ENCODE results near the gene ARF1. TPM values are rescaled to one million over a fixed set of nuclear protein-coding genes. Genes with fewer than 3 reads are reported as not detected.
A peak's percentile ranks its signal among the peaks of the same experiment; 100 is the strongest.

The ARF1 gene
- total RNA-seq, 4 donors from 2014 or later: 284 to 385 (median 362) TPM

- TF ChIP-seq EP300 (IDR thresholded peaks at IDR 0.05): no peak
- TF ChIP-seq CTCF (IDR thresholded peaks at IDR 0.05): no peak
- Histone ChIP-seq H3K36me3 (peaks cover 41% of the 10 kb centered on the region), H3K9me3 (peaks cover 3% of the 10 kb centered on the region), H3K4me1 (peaks cover 31% of the 10 kb centered on the region), H3K27ac (no peak overlapping the region), H3K27me3 (no peaks in the 10 kb centered on the region), H3K4me3 (no peak overlapping the region)
- peak; percentile 67 to 78 for DNase-seq (ENCODE audit: low spot score in 2 of 2)
- 88% methylated on average over 33 of the region's 34 CpGs for WGBS
Measured at GRCh38 chr1:228097333-228098081, 15.0 kb downstream of the ARF1 start.

DNA sequence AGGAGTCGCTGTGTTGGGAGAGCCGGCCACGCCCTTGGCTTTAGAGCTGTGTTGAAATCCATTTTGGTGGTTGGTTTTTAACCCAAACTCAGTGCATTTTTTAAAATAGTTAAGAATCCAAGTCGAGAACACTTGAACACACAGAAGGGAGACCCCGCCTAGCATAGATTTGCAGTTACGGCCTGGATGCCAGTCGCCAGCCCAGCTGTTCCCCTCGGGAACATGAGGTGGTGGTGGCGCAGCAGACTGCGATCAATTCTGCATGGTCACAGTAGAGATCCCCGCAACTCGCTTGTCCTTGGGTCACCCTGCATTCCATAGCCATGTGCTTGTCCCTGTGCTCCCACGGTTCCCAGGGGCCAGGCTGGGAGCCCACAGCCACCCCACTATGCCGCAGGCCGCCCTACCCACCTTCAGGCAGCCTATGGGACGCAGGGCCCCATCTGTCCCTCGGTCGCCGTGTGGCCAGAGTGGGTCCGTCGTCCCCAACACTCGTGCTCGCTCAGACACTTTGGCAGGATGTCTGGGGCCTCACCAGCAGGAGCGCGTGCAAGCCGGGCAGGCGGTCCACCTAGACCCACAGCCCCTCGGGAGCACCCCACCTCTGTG is 15.9 kb downstream of the ARF1 start:
- H3K9me3 ChIP-seq: peaks cover 3% of the 10 kb centered on the region
- H3K27ac ChIP-seq: no peak overlapping the region
- H3K4me3 ChIP-seq: no peak overlapping the region
- DNase-seq (ENCODE audit: low spot score in 2 of 2): peak; percentile 63 to 72
- H3K4me1 ChIP-seq: peaks cover 24% of the 10 kb centered on the region
- no peak for TF ChIP-seq CTCF (IDR thresholded peaks at IDR 0.05)
- TF ChIP-seq POLR2AphosphoS5 (IDR thresholded peaks at IDR 0.05): no peak
- TF ChIP-seq POLR2A (IDR thresholded peaks at IDR 0.05): no peak
- no peak for TF ChIP-seq EP300 (IDR thresholded peaks at IDR 0.05)
- 92% methylated on average over 25 of the region's 28 CpGs for WGBS
- no peaks in the 10 kb centered on the region for H3K27me3 ChIP-seq
- H3K36me3 ChIP-seq: peaks cover 38% of the 10 kb centered on the region

GRCh38 chr1:228099331-228099732 is 16.8 kb downstream of the ARF1 start:
- Histone ChIP-seq H3K4me1 (peaks cover 32% of the 10 kb centered on the region), H3K27ac (no peak overlapping the region), H3K9me3 (peaks cover 2% of the 10 kb centered on the region), H3K36me3 (peaks cover 38% of the 10 kb centered on the region), H3K4me3 (no peak overlapping the region), H3K27me3 (no peaks in the 10 kb centered on the region)
- WGBS: 68% methylated on average over 3 of the region's 4 CpGs
- TF ChIP-seq EP300 (IDR thresholded peaks at IDR 0.05) (no peak), CTCF (IDR thresholded peaks at IDR 0.05) (no peak), POLR2AphosphoS5 (IDR thresholded peaks at IDR 0.05) (no peak), POLR2A (IDR thresholded peaks at IDR 0.05) (no peak)
- no peak for DNase-seq (ENCODE audit: low spot score in 2 of 2)

- Histone ChIP-seq H3K36me3 (peaks cover 42% of the 10 kb centered on the region), H3K9me3 (no peaks in the 10 kb centered on the region), H3K27me3 (no peaks in the 10 kb centered on the region), H3K27ac (no peak overlapping the region), H3K4me3 (no peak overlapping the region), H3K4me1 (peaks cover 33% of the 10 kb centered on the region)
- TF ChIP-seq POLR2AphosphoS5 (IDR thresholded peaks at IDR 0.05) (no peak), EP300 (IDR thresholded peaks at IDR 0.05) (no peak), CTCF (IDR thresholded peaks at IDR 0.05) (no peak), POLR2A (IDR thresholded peaks at IDR 0.05) (no peak)
- DNase-seq (ENCODE audit: low spot score in 2 of 2): peak in 1 of 2 donors; percentile 64
- WGBS: 76% methylated on average over 9 of the region's 12 CpGs
Measured at GRCh38 chr1:228100822-228101613, 18.5 kb downstream of the ARF1 start.

DNA sequence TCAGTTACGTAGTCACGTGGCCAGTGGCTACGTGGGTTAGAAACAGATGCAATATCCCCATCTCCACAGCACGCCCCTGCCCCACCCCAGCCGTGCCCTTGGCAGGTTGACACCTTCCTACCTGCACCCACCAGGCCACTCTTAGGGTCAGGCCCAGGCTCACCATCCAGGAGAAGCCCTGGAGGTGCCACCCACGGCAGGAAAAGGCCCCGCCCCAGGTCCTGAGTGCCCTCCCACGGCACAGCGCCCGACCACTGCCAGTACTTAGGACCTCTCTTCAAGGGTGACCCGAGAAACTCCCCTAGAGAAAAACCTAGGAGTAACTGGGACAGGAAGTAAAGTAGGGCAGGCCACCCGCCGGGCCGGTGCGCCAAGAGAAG is 19.1 kb downstream of the ARF1 start:
- DNase-seq (ENCODE audit: low spot score in 2 of 2): peak in 1 of 2 donors; percentile 74
- Histone ChIP-seq H3K9me3 (no peaks in the 10 kb centered on the region), H3K27ac (peak overlapping the region; percentile 96), H3K4me1 (peaks cover 33% of the 10 kb centered on the region), H3K4me3 (peak overlapping the region; percentile 96), H3K36me3 (peaks cover 48% of the 10 kb centered on the region), H3K27me3 (no peaks in the 10 kb centered on the region)
- TF ChIP-seq CTCF (IDR thresholded peaks at IDR 0.05) (no peak), EP300 (IDR thresholded peaks at IDR 0.05) (no peak), POLR2AphosphoS5 (IDR thresholded peaks at IDR 0.05) (no peak), POLR2A (IDR thresholded peaks at IDR 0.05) (no peak)
- WGBS: 0% methylated on average over 2 of the region's 15 CpGs

All from suprapubic skin (tissue), 4 donors.